Ishikawa (cell line): ENCODE measurements around the gene EIPR1.

Experiments used
- CREB1 ChIP-seq: IDR thresholded peaks from 2 replicates; pipeline ENCODE4 v1.6.1; 2012; ENCODE audit warnings: low read depth
- MAX ChIP-seq: IDR thresholded peaks from 2 replicates; pipeline ENCODE4 v1.6.1; 2012
- RAD21 ChIP-seq: IDR thresholded peaks from 2 replicates; pipeline ENCODE4 v1.6.1; 2012; ENCODE audit warnings: low read depth
- REST ChIP-seq: IDR thresholded peaks from 2 replicates; pipeline ENCODE4 v1.6.1; 2012; ENCODE audit warnings: low read depth, mild to moderate bottlenecking
- TAF1 ChIP-seq: IDR thresholded peaks from 2 replicates; pipeline ENCODE4 v1.6.1; 2012; ENCODE audit warnings: low read depth, mild to moderate bottlenecking
- TEAD4 ChIP-seq: IDR thresholded peaks from 2 replicates; pipeline ENCODE4 v1.6.1; 2012
- USF1 ChIP-seq: IDR thresholded peaks from 2 replicates; pipeline ENCODE4 v1.6.1; 2012

GRCh38 chr2:3256157-3256556 is 121.5 kb downstream of the EIPR1 start:
- TF ChIP-seq RAD21 (no peak), MAX (no peak), TAF1 (no peak), REST (no peak), TEAD4 (no peak), USF1 (no peak), CREB1 (no peak)
